ENCODE data around the gene NOS1AP.

The NOS1AP gene

DNA sequence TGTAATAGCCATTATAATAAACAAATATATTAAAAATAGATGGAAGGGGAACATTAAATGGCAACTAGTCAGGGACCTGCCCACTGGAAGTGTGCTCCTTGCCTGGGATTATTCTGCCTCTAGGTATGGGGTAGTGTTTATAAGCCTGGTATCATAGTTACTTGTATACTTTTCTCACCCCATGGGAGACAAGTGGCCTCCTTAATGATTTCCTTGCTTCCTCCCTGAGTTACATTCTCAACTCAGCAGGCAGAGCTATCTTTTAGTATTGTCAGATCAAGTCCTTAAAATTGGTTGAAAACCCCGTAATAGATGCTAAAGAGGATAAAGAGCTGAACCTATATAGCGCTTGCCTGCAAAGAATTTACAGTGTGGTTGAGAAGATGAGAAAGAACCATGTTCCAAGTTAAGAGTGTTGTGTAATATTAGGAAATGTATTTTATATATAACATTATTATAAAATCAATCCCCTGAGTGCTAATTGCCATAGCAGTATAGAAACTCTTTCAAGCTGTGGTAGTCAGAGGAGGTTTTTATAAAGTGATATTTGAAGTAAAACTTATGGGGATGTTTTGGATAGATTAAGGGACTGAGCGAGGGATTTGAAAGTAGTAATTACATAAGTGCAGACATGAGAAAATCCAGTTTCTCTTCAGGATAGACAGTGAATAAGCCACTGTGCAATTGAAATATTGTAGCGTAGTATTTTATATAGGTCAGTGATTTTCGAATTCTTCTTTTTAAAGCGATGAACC, 200.7 kb downstream of the NOS1AP start:
- no peak for DNase-seq

DNA sequence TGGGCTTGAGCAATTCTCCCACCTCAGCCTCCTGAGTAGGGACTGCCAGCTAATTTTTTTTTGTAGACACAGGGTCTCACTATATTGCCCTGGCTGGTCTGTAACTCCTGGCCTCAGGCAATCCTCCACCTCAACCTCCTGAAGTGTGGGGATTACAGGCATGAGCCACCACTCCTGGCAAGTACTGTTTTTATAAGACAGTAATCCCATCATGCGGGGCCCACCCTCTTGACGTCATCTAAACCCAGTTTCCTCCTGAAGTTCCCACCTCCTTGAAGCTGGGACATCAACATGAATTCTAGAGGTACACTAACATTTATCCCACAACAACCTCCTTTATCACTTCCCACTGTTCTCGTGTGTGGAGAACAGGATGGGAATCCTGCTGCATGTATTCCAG, 202.5 kb downstream of the NOS1AP start:
- no peak for DNase-seq

DNA sequence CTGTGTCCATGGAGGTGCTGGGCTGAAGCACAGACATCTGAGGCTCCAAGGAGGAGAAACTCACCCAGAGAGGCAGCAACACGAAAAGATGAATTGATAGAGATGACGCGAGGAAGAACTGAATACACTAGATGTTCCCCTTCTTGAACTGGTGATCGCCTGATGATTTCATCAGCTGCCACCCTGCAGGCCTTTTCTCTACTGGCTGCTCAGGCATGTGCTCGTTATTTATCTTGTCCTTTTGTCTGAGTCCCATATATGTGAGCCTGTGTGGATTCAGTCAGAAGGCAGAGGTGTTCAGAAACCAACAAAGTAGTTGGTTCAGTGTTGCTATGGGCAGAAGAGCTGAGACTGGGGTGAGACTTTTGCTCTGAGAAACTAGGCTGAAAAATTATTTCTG, 202.9 kb downstream of the NOS1AP start:
- DNase-seq: no peak

DNA sequence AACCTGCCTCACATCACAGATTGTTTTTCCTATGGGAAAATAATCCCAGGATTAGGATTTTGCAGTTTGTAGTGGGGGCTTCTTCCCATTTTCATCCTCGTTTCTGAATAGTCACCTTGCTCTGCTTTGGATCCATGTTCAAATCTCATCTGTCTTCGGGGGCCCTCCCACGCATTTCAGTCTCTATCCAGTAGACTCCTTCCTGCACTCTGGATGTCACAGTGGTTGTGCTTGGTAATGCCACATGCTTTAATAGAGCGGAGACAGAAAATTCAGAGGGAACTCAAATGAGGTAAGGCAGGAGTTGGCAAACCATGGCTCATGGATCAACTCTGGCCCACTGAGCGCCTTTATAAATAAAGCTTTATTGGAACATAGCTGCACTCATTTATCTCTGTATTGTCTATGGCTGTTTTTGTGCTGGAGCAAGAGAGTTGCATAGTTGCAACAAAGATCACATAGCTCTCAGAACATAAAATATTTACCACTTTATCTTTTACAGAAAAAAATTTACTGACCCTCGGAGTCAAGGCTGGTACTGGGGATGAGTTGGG, 206.2 kb downstream of the NOS1AP start:
- no peak for DNase-seq

DNA sequence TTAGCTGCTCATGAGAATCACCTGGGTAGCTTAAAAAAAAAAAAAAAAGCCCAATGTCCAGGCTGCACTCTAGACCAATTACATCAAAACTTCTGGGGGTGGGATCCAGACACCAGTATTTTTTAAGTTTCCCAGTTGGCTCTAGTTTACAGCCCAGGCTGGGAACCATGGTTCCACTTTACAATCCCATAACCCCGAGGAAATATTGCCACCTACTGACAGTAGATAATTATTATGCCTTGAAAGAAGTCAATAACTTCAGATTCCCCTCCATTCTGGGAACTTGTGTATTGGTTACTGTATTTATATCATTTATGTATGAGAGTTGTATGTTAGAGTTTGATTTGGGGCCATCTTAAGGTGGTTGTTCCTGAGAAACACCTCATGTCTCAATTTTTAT, 207.0 kb downstream of the NOS1AP start:
- DNase-seq: peak; percentile 64

DNA sequence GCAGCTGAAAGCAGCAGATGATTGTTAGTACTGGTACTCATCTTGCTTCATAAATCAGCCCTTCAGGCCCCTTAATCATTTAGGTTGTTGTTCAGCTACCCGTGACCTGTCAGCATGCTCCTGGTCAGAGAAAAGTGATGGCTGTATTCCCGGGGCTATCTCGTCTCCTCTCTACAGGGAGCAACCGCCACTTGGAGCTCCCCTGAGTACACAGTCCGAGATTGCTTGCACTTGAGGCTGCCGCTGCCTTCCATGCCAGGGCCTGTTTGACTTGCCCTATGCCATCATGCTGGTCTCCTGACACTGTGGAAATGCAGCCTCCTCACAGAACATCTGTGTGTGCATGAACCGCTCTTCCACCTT, 209.6 kb downstream of the NOS1AP start:
- no peak for DNase-seq

DNA sequence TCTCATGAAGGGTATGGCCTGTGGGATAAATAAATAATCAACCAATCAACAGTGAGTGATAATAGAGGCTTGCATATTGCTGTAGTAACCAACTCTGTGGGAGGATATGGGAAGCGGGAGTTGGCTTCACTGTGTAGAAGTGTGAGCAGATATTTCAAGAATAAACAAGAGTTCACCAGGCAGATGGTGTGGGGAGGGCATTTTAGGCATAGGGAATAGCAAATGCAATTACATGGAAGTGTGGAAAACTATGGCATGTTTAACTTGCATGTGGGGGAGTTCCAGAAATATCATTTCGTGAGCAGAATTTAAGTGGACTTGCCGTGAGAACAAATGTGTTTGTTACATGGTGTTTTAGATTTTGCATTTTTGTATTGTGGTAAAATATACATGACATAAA, 211.9 kb downstream of the NOS1AP start:
- DNase-seq: no peak

DNA sequence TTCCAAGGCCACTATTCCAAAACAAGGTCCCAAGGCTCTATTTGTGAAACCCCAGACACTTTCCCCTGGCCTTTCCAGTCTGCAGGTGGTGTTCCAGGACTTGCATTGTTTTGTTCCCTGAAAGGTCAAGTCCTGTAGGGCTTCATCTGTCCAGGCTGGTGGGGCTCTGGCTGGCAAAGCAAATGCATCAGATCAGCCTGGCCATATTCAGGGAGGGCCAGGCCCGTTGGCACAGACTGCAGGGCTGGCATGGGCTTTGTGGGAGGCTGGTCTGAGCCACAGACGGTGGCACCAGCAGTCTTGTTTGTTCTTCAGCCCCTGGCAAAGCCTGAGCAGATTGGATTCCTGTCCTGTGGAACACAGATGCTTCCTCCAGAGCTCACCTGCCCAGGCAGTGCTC, 214.2 kb downstream of the NOS1AP start:
- no peak for DNase-seq

DNA sequence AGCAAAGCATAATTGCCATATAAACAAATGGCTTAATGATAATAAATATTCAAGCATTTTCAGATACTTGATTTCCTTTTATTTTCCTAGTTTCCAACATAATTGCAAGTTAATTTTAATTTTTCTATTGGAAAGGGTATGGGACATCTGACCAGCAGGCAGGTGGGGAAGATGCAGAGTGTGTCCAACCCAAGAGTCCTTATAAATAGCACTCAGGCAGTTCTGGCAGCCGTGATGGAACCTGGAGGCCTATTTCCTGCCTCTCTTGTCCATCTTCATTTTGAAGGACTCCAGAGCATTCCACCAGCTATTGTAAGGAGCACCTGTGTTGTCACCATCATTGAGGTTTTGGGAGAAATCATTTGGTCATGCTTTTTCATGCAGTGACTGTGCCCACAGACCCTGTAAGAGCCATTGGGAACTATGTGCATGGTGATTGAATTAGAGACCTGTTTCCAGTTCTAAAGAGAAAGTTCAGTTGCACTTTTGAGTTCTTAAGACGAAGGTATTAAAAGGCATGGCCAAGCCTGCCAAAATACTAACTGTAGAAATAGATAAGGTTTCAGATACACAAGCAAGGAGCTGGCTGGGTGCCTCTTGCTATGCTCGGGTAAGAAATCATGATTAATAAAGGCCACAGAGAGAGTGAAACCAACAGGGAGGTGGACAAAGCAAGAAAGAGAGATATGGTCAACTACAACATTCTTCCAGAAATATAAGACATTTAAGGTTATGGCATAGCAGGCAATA, 214.9 kb downstream of the NOS1AP start:
- DNase-seq: no peak

DNA sequence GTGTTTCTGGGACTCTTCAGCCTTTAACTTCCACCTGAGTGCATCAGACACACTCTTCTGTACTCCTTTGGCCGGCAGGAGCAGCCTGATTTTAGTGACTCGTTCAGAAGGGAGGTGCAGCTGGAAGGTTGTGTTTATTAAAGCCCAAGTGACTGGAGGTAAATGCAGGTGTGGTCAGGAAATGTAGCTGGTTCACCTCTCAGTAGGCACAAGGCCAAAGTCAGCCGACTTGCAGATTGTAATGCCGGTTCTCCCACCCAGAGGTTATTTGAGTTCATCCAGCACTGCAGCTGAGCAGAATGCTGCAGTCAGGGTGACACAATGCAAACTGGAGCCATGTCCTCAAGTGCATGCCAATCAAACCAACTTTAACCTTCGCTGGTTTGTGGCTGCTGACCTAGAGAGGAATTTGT, 215.7 kb downstream of the NOS1AP start:
- no peak for DNase-seq

DNA sequence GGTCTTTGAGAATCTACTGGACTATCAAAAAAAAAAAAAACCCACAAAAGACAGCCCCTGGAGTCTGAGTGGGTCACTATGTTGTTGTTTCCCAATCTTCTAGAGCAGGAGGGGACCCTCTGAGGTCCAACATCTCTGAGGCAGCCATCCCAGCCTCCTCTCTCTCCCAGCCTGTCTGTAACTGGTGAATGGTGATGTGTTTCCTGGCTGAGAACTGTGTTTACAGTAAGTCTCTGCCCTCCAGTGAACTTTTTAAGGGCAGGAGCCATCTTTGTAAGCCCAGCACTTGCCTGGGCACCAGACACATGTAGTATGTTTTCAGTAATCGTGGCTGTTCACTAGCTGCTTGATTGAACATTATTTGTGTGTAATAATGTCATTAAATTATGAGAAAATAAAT, 221.5 kb downstream of the NOS1AP start:
- DNase-seq: no peak

DNA sequence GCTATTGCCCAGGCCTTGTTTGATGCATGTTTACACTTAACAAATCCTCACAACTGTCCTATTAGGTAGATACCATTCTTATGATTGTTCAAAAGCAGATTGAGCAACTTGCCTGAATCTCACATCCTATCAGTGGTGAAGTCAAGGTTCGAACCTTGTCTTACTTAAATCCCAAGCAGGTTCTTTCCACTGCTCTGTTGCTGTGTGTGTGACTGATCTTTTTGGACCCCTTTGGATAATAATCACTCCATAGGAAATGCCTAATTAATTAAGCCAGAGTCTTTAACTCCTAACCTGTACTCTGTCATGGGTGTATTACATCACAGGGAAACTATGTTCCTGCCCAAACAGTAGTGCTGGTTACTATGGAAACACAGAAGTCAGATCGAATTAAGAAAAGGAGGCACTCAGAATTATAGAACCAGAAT, 222.9 kb downstream of the NOS1AP start:
- no peak for DNase-seq

DNA sequence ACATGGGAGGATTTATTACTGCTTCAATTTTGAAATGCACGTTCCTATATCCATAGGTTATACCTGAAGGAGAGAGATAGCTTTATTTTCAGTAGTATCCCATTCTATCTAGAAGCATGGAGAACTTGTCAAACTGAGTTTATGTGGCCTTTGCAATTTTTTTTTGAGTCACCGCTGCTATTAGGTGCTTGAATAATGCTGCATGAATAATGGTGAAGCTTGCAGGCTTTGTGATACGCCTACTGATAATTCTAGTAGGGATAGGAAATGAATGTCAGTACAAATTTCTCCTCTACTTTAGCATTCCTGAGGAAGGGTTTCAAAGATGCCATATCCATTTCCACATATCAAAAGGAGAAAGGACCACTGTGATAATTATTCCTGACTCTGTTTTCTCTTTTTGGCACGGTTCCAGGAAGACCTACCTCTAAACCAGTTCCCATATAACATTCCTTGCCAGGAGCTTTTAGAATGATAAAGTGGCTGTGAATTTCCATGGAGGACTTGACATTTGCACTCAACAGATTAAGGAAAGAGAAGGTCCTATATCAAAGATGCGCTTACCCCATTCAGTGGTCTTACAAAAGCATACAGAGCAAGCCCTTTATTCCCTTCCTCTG, 223.7 kb downstream of the NOS1AP start:
- DNase-seq: no peak

DNA sequence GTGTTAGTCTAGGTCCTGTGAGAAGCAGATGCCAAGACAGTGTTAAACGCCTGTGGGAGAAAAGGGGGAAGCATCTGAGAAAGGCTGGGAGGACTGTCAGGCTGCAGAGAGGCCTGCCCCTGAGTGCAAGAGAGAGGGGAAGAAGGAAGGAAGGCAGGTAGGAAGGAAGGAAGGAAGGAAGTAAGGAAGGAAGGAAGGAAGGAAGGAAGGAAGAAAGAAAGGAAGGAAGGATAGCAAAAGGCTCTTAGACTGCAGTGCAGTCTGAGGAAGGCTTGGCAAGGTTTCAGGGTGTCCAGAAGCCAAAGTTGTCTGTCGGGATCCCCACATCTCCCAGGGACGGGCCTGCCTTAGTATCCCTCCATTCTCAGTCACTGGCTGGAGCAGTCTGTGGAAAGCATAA, 224.5 kb downstream of the NOS1AP start:
- DNase-seq: no peak

DNA sequence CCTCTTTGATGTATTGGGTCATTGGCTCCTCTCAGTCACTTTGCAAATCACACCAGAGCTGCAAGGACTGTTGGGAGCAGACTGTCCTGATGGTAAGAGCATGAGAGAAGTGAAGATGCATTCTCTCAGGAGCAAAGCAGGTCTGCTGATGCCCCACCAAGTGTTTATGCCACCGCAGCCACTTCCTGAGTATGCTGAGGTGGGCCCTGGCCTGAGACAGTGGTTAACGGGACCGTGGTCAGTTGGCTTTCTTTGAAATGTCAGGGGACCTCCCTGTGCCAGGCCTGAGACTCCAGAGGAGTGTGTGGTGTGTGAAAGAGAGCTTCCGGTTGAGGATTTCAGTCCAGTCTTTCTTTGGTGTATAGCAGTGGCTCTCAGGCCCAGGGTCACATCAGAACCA, 227.7 kb downstream of the NOS1AP start:
- no peak for DNase-seq

DNA sequence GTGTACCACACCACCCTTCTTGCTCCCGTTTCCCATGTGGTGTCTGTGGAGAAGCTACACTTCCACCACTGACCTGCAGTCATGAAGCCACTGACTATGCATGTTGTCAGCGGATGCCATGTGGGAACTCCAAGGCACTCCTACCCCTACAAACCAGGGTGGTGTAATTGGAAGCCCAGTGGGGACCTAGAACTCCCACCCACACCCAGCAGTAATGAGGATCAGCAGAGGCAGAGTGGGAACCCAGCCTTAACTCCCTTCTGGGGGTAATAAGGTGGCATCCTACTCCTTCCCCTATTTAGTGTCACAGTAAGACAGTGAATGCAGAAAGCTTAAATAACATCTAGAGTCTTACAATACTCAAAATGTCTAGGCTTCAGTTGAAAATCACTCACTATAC, 228.8 kb downstream of the NOS1AP start:
- DNase-seq: no peak

DNA sequence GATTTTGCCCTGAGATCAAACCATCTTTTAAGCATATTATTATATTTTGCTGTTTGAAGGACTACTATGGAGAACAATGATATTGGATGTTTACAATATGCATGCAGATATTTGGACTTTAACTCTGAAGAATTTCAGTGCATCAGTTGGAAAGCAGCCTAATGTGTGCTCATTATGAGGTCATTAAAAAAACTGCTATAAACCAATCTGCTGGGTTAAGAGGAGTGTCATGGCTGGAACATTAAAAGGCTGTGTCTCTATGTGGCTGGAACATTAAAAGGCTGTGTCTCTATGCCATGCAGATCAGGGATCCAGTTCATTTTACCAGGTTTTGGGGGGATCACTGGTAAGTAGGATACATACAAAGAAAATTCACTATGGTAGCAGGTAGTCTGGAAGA, 229.5 kb downstream of the NOS1AP start:
- DNase-seq: no peak

DNA sequence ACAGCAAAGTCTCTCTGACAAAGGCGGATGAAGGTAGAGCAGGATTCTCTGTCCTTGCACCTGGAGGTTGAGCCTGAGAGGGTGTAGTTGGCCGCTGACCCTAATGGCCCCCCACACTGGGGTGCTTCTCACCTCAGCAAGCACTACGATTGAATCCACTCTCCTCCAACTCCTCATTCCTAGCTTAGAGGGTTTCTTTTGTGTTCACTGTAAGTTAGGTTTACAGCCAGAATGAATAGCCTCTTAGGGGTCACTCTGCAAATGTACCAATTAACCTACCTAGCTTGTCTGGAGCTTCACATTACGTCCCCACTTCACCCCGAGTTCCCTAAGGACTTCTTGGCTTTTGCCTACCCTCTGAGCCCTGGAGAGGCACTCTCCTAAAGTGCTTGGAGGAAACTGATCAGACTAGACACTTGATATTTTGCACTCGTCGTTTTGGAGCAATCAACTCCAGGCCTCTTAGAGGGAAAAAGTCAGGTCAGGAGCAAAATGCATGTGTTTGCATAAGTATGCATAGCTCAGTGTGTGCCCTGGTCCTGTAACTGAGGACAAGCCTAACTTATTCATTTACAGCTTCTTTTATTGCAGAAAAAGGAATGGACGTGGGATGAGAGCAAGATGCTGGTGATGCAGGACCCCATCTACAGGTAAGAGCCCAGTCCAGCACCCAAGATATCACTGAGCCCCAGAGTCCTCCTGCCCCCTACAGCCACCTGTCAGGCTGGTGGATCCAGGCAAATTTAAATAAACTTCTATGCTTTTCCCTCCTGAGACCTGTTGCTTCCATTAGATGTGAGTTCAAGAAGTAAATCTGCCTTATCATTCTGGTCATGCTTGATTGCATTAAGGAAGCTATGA, 230.8 kb downstream of the NOS1AP start:
- DNase-seq: no peak

DNA sequence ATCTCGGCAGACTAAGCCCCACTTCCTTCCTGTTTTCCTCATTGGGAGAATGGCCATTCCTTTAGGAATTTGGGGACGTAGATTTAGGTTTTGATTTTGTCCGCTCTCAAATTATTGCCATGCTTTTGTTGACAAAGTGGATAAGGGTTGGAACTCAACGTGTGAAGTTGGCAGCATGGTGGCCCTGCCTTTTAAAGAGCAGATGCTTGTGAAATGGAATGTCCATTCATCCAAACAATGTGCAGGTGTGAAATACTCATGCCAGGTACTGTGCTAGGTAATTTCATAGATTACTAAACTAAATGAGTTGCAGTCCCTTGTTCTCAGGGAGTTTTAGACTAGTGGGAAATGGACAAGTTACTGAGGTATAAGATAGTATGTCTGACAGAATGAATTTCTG, 232.2 kb downstream of the NOS1AP start:
- DNase-seq: no peak

DNA sequence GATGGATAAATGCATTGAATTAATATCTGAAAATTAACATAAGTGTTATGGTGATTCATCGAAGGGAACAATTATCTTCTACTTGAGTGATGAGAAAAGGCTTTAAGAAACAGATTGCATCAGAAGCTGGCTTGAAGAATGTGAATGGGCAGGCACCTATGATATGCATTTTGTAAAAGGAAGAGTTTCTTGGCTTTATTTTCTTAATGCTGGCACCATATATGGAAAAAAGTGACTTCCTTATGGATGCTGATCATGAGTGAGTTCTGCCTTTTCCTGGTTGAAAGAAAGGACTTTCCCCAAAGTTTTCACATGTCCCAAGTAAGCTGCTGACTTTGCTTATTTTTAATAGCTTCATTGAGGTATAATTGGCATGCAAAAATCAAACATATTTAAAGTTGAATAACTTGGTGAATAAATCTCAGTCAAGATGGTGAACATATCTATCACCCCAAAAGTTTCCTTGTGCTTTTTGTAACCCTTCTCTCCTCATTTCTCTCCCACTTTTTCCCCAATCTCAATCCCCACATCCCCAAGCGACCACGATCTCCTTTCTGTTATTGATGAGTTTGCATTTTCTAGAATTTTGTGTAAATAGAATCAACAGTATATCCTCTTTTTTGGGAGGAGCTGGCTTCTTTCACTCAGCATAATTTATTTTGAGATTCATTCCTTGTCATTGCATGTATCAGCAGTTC, 233.0 kb downstream of the NOS1AP start:
- no peak for DNase-seq

DNA sequence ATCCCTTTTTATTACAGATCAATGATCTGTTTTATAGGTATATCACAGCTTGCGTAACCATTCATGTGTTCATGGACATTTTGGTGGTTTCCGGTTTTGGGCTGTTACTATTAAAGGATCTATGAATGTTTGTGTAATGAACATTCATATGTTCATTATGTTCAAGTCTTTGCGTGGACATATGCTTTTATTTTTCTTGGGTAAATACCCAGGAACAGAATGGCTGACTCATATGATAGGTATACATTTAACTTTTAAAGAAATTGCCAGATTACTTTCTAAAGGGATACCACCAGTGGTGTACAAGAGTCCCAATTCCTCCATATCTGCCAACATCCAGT, 233.5 kb downstream of the NOS1AP start:
- no peak for DNase-seq

DNA sequence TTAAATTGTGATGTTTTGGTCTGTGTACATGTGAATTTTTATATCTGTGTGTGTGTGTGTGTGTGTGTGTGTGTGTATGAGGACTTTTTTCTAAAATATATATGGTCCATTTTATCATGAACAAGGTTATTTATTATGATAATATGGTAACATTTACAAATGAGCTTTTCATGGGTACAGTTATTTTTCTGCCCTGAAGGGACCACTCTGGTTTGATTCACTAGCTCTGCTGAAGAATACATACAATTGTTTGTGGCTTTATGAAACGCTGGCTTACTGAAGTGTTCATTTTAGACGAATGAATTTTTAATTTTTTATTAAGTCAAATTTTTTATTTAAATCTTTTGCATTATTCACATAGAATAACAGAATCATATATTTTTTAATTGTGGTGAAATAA, 235.2 kb downstream of the NOS1AP start:
- no peak for DNase-seq

DNA sequence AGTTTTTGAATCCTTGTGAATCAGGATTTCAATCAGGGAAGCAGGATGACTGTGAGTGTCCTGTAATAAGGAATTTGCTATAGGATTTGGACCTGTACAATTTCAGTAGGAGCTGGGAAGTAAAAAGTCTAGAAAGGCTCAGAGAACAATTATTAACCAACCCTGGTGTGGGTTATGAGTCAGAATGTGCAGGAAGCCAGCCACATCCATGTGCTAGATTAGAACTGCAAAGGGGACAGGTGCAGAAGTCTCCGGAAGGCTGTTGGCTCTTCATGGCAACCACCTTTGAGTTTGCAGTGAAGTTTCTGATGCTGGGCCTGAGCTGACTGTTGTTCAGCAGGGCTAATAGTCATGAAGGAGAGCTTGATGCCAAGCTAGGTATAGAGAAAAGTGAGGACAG, 236.5 kb downstream of the NOS1AP start:
- no peak for DNase-seq
